Right lobe of liver (tissue), 6 donors: Measurements from ENCODE around the gene TIMM17B. TPM values are rescaled to one million over a fixed set of nuclear protein-coding genes. Genes with fewer than 3 reads are reported as not detected.
A peak's percentile ranks its signal among the peaks of the same experiment; 100 is the strongest.

ENCODE experiments used
- ATAC-seq, 4 donors: fragments of 200-7000 bp; cut with Tn5 transposase; one replicate each; pipeline ENCODE4 v1.9.1; 2020; ENCODE audit warnings: mild to moderate bottlenecking in 4 of 4, moderate library complexity in 4 of 4
- DNase-seq, 3 donors: peaks; one replicate each; pipeline ENCODE4 v3.0.0-alpha.2; 2020
- H3K27ac ChIP-seq, 3 donors: fragments of 200-600 bp; one replicate each; pipeline ENCODE4 v1.8.0; 2022
- H3K27me3 ChIP-seq, 2 donors: fragments of 200-600 bp; one replicate each; pipeline ENCODE4 v1.8.0; 2022
- H3K36me3 ChIP-seq, 4 donors: fragments of 200-600 bp; sonication (generic) in 1 of 4; one replicate each; pipeline versions ENCODE4 v1.5.1 to v1.8.0; 2017 to 2022; ENCODE audit warnings: control low read depth in 1 of 4
- H3K4me1 ChIP-seq, 4 donors: fragments of 200-600 bp; sonication (generic) in 1 of 4; one replicate each; pipeline versions ENCODE4 v1.5.1 to v1.8.0; 2017 to 2022; ENCODE audit warnings: control low read depth in 1 of 4
- H3K4me3 ChIP-seq, 3 donors: fragments of 200-600 bp; one replicate each; pipeline ENCODE4 v1.8.0; 2022
- H3K9me3 ChIP-seq, 4 donors: fragments of 200-600 bp; sonication (generic) in 1 of 4; one replicate each; pipeline versions ENCODE4 v1.5.1 to v1.8.0; 2017 to 2022; ENCODE audit warnings: control low read depth in 1 of 4
- CTCF ChIP-seq, 4 donors: fragments of 200-600 bp in 3 of 4; fragments of 450-650 bp in 1 of 4; IDR thresholded peaks; one replicate each; pipeline versions ENCODE4 v1.5.1 to v1.8.0; 2016 to 2022; ENCODE audit warnings: antibody characterized with exemption in 4 of 4, mild to moderate bottlenecking in 2 of 4
- POLR2A ChIP-seq: fragments of 450-650 bp; IDR thresholded peaks from one replicate; pipeline ENCODE4 v1.6.1; 2017; ENCODE audit warnings: antibody characterized with exemption, mild to moderate bottlenecking
- WGBS: methylation state at CpG from one replicate; pipeline ENCODE4 v1.1.6; 2018; ENCODE audit warnings: low coverage, low lambda C conversion rate; ENCODE audit not compliant: insufficient coverage; ENCODE audit errors: missing lambda C conversion rate; 5-methylcytosine and 5-hydroxymethylcytosine counted together
- intact Hi-C, 2 donors: fragments of 100-400 bp; cut with DNase I; formaldehyde crosslinking; loops; one replicate each; pipeline versions ENCODE4 v1.11.2 to v1.14.1; 2022
- total RNA-seq, 6 experiments: library from RNA; depleted of rRNA in 2 of 6; stranded (reverse); fragments of >200 nt in 2 of 6; fragmentation: NEBNext Ultra II Directional in 3 of 6; extraction: Animal tissue kit (Norgen Biotek cat#: 25700) in 3 of 6; gene quantifications; one replicate each; pipeline versions ENCODE4 v1.1.0 to v1.2.4, GENCODE V29; 2016 to 2023
- donor health status: DM: no; HTN: yes; CAD: no.
- donor health status: DM: no; HTN: no; CAD: no.
- donor health status: DM: no; HTN: no; CAD: no.
- donor health status: DM: no; HTN: yes; CAD: no.
- donor health status: DM: no; HTN: yes; CAD: no.

TIMM17B gene
- total RNA-seq, 6 experiments from 2014 or later = 18.2 to 29.5 (median 22.5) TPM

- TF ChIP-seq CTCF (IDR thresholded peaks at IDR 0.05) (no peak), POLR2A (no peak)
- Histone ChIP-seq H3K4me3 (no peak overlapping the region), H3K9me3 (no peaks in the 10 kb centered on the region), H3K4me1 (peaks cover 0 to 5% (median 0%) of the 10 kb centered on the region in 4 donors), H3K27me3 (no peaks in the 10 kb centered on the region), H3K27ac (no peak overlapping the region), H3K36me3 (peaks cover 0 to 20% (median 2%) of the 10 kb centered on the region in 4 donors)
- no CpG with 5 or more reads among the region's 20 CpGs for whole genome bisulfite sequencing
- DNase-seq (no peak), ATAC-seq (no peak)
- intact Hi-C loops = loop anchor here in 1 of 2 donors (10.0 kb wide), 1 partner anchor 50 kb away; the partner anchor contains the start of gene OTUD5
These were observed 7.7 kb upstream of the TIMM17B start for GRCh38 chrX:48905090-48905790.

GRCh38 chrX:48904626-48905025 lies 7.1 kb upstream of the TIMM17B start:
- H3K4me1 ChIP-seq = peaks cover 0 to 5% (median 0%) of the 10 kb centered on the region in 4 donors
- no peak overlapping the region for H3K4me3 ChIP-seq
- ATAC-seq (peak in 1 of 4 donors; percentile 10), DNase-seq (no peak)
- H3K36me3 ChIP-seq = peaks cover 0 to 20% (median 2%) of the 10 kb centered on the region in 4 donors
- TF ChIP-seq POLR2A (no peak), CTCF (IDR thresholded peaks at IDR 0.05) (no peak)
- H3K27ac ChIP-seq = no peak overlapping the region
- no peaks in the 10 kb centered on the region for H3K27me3 ChIP-seq
- no peaks in the 10 kb centered on the region for H3K9me3 ChIP-seq
- 82% methylated on average over 8 of the region's 14 CpGs for WGBS
- intact Hi-C loops = loop anchor here in 1 of 2 donors (10.0 kb wide), 1 partner anchor 50 kb away; the partner anchor contains the start of gene OTUD5

- peaks cover 0 to 5% (median 0%) of the 10 kb centered on the region in 4 donors for H3K4me1 ChIP-seq
- H3K27me3 ChIP-seq = no peaks in the 10 kb centered on the region
- WGBS = 100% methylated on average over 1 of the region's 8 CpGs
- no peaks in the 10 kb centered on the region for H3K9me3 ChIP-seq
- H3K4me3 ChIP-seq = no peak overlapping the region
- DNase-seq = no peak
- no peak for ATAC-seq
- intact Hi-C loops = loop anchor here in 1 of 2 donors (10.0 kb wide), 1 partner anchor 51 kb away; the partner anchor contains the start of gene OTUD5
- H3K27ac ChIP-seq = no peak overlapping the region
- H3K36me3 ChIP-seq = peaks cover 0 to 20% (median 2%) of the 10 kb centered on the region in 4 donors
- TF ChIP-seq CTCF (IDR thresholded peaks at IDR 0.05) = no peak
- no peak for TF ChIP-seq POLR2A
These were observed 6.6 kb upstream of the TIMM17B start for GRCh38 chrX:48904180-48904579.

GRCh38 chrX:48903290-48903689 lies 5.7 kb upstream of the TIMM17B start:
- ATAC-seq = no peak
- Histone ChIP-seq H3K36me3 (peaks cover 0 to 20% (median 2%) of the 10 kb centered on the region in 4 donors), H3K27ac (no peak overlapping the region), H3K4me1 (no peaks in the 10 kb centered on the region), H3K4me3 (no peak overlapping the region), H3K9me3 (no peaks in the 10 kb centered on the region), H3K27me3 (no peaks in the 10 kb centered on the region)
- intact Hi-C loops = loop anchor here in 1 of 2 donors (10.0 kb wide), 1 partner anchor 52 kb away; the partner anchor contains the start of gene OTUD5
- 84% methylated on average over 6 of the region's 6 CpGs for WGBS
- no peak for DNase-seq
- TF ChIP-seq CTCF (IDR thresholded peaks at IDR 0.05) (no peak), POLR2A (no peak)
